GM18517 (cell line): ENCODE data around the gene ZNF175.

Experiments
- ATAC-seq: cut with Tn5 transposase; IDR thresholded peaks from one replicate; pipeline ENCODE4 v1.9.1; 2021; ENCODE audit warnings: mild to moderate bottlenecking, moderate library complexity; ENCODE audit not compliant: unreplicated experiment

The ZNF175 gene

GRCh38 chr19:51587264-51588191, 16.4 kb downstream of the ZNF175 start:
- no peak for ATAC-seq

- no peak for ATAC-seq
Observed at GRCh38 chr19:51589511-51589910, 18.4 kb downstream of the ZNF175 start.

- ATAC-seq = no peak
Observed at GRCh38 chr19:51590441-51590840, 19.4 kb downstream of the ZNF175 start.

GRCh38 chr19:51592521-51592920, 21.4 kb downstream of the ZNF175 start:
- no peak for ATAC-seq

GRCh38 chr19:51593138-51593890, 22.2 kb downstream of the ZNF175 start:
- ATAC-seq = no peak

GRCh38 chr19:51593969-51594773, 23.1 kb downstream of the ZNF175 start:
- peak; percentile 88 for ATAC-seq

GRCh38 chr19:51594774-51595109, 23.7 kb downstream of the ZNF175 start:
- no peak for ATAC-seq

GRCh38 chr19:51595190-51596175, 24.4 kb downstream of the ZNF175 start:
- ATAC-seq = no peak

- ATAC-seq = no peak
Observed at GRCh38 chr19:51598159-51598915, 27.3 kb downstream of the ZNF175 start.

- ATAC-seq = no peak
Observed at GRCh38 chr19:51599084-51599483, 28.0 kb downstream of the ZNF175 start.

- no peak for ATAC-seq
Observed at GRCh38 chr19:51600940-51601580, 30.0 kb downstream of the ZNF175 start.

GRCh38 chr19:51602189-51602854, 31.2 kb downstream of the ZNF175 start:
- ATAC-seq = no peak

GRCh38 chr19:51607077-51607476, 36.0 kb downstream of the ZNF175 start:
- ATAC-seq = peak; percentile 95

- ATAC-seq = no peak
Observed at GRCh38 chr19:51607920-51608562, 37.0 kb downstream of the ZNF175 start.

GRCh38 chr19:51610576-51610975, 39.5 kb downstream of the ZNF175 start:
- ATAC-seq = no peak

- ATAC-seq = no peak
Observed at GRCh38 chr19:51614789-51615188, 43.7 kb downstream of the ZNF175 start.

GRCh38 chr19:51615991-51616390, 44.9 kb downstream of the ZNF175 start:
- no peak for ATAC-seq

GRCh38 chr19:51621178-51621577, 50.1 kb downstream of the ZNF175 start:
- no peak for ATAC-seq
